WTC11 (cell line): ENCODE data around the gene RBM38.

Experiments
- CTCF ChIP-seq: fragments of 200-600 bp; IDR thresholded peaks from 2 replicates; pipeline ENCODE4 v1.8.0; 2022; ENCODE audit warnings: antibody characterized with exemption
- SP1 ChIP-seq: sonication (generic); formaldehyde crosslinking; conservative IDR thresholded peaks from 2 replicates; pipeline ENCODE4 v1.8.1; 2022; ENCODE audit warnings: missing genetic modification reagents

- TF ChIP-seq SP1 (CRISPR knock-in tag) (no peak), CTCF (no peak)
These were observed 15.5 kb upstream of the RBM38 start for GRCh38 chr20:57375652-57376230.
